AG04450 (cell line): ENCODE results near the gene FLT3. TPM values are rescaled to one million over a fixed set of nuclear protein-coding genes. Genes with fewer than 3 reads are reported as not detected.
"Not testable (repeated sequence)": the region's sequence is repeated elsewhere in the genome, so short reads cannot be mapped to it uniquely, and the experiment has no call there.

ENCODE experiments used
- CTCF ChIA-PET: fragments of 300-600, 350-600 bp; formaldehyde crosslinking; extraction: SDS; loops from one replicate; lab custom pipeline; 2022; ENCODE audit warnings: antibody characterized with exemption, inconsistent platforms; lab: Charles Lee
- POLR2A ChIA-PET: fragments of 350-600 bp; formaldehyde crosslinking; extraction: SDS; loops from one replicate; lab custom pipeline; 2021; ENCODE audit warnings: antibody characterized with exemption, inconsistent platforms; lab: Yijun Ruan, JAX
- DNase-seq: peaks from one replicate; pipeline ENCODE4 v3.0.0-alpha.2; 2011; ENCODE audit warnings: low read depth, low spot score
- H3K27ac ChIP-seq: one replicate; pipeline ENCODE4 v1.5.1; 2012; ENCODE audit warnings: low read depth, low read length, control low read depth
- H3K27me3 ChIP-seq: one replicate; pipeline ENCODE4 v1.6.0; 2012; ENCODE audit warnings: low read length; ENCODE audit not compliant: control insufficient read depth, insufficient read depth
- H3K4me3 ChIP-seq: 2 replicates; pipeline ENCODE4 v1.5.1; 2011; ENCODE audit warnings: mild to moderate bottlenecking, low read depth, low read length, control low read depth
- H3K9me3 ChIP-seq: 2 replicates; pipeline ENCODE4 v1.5.1; 2012; ENCODE audit warnings: low read length; ENCODE audit not compliant: control insufficient read depth, insufficient read depth
- polyA plus RNA-seq: library from polyadenylated mRNA; depleted of rRNA; stranded (reverse); fragments of >200 nt; gene quantifications from 2 replicates; pipeline ENCODE4 v1.2.3, GENCODE V29; 2011
- TF ChIP-seq, protein P1 (sequence below): IDR thresholded peaks from 2 replicates; pipeline ENCODE4 v1.5.1; 2011; ENCODE audit warnings: low read depth, low read length, control low read depth, inconsistent platforms

The FLT3 gene
- polyA plus RNA-seq, 1 experiment = 0.01 TPM

DNA sequence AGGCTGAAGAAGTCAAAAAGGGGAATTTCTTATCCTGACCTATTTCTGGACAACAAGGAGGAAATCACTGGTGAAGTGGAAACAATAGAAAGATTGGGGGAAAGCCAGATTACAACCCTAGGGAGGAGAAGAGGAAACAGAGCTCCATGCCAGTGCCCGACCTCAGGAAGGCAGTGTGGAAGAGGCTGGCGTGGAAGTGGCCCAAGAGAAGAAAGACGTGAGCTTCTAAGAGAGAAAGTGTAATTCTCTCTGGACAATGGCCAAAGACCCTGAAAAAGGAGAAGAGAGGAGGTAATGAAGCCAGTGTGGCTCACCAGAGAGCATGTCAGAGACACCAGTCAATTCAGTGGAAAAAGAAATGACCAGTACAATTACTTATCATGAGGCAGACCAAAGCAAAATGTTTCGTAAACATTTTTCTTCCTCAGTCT is 59.3 kb downstream of the FLT3 start:
- H3K9me3 ChIP-seq = no peaks in the 10 kb centered on the region; the same call in 1 of the 2 replicates
- TF ChIP-seq, protein P1, sequence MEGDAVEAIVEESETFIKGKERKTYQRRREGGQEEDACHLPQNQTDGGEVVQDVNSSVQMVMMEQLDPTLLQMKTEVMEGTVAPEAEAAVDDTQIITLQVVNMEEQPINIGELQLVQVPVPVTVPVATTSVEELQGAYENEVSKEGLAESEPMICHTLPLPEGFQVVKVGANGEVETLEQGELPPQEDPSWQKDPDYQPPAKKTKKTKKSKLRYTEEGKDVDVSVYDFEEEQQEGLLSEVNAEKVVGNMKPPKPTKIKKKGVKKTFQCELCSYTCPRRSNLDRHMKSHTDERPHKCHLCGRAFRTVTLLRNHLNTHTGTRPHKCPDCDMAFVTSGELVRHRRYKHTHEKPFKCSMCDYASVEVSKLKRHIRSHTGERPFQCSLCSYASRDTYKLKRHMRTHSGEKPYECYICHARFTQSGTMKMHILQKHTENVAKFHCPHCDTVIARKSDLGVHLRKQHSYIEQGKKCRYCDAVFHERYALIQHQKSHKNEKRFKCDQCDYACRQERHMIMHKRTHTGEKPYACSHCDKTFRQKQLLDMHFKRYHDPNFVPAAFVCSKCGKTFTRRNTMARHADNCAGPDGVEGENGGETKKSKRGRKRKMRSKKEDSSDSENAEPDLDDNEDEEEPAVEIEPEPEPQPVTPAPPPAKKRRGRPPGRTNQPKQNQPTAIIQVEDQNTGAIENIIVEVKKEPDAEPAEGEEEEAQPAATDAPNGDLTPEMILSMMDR = no peak
- ChIA-PET POLR2A (no interaction called here), CTCF (interaction anchor here (0.8 kb wide), 1 partner anchor 19 kb away, joined by 6 read pairs; no protein-coding TSS in a partner anchor)
- no peaks in the 10 kb centered on the region for H3K27me3 ChIP-seq
- no peak for DNase-seq
- no peak overlapping the region for H3K4me3 ChIP-seq
- H3K27ac ChIP-seq = no peak overlapping the region

DNA sequence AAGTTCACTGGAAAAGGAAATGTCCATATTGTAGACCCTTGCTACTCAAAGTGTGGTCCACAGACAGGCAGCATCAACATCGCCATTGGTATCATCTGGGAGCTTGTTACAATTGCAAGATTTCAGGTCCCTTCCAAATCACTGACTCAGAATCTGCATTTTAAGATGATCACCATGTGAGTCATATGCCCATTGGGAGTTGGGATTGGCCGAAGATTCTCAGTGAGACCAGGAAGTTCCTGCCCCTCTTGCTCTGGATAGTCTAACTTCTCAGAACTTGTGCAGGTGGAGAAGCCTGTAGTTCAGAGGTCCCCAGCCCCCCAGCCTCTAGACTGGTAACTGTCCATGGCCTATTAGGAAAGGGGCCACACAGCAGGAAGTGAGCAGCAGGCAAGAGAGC is 63.0 kb downstream of the FLT3 start:
- no peak for DNase-seq
- H3K27ac ChIP-seq = no peak overlapping the region
- no peaks in the 10 kb centered on the region for H3K27me3 ChIP-seq
- no peak overlapping the region for H3K4me3 ChIP-seq
- ChIA-PET CTCF (no interaction called here), POLR2A (no interaction called here)
- no peaks in the 10 kb centered on the region; the same call in 1 of the 2 replicates for H3K9me3 ChIP-seq
- TF ChIP-seq, protein P1 = no peak

DNA sequence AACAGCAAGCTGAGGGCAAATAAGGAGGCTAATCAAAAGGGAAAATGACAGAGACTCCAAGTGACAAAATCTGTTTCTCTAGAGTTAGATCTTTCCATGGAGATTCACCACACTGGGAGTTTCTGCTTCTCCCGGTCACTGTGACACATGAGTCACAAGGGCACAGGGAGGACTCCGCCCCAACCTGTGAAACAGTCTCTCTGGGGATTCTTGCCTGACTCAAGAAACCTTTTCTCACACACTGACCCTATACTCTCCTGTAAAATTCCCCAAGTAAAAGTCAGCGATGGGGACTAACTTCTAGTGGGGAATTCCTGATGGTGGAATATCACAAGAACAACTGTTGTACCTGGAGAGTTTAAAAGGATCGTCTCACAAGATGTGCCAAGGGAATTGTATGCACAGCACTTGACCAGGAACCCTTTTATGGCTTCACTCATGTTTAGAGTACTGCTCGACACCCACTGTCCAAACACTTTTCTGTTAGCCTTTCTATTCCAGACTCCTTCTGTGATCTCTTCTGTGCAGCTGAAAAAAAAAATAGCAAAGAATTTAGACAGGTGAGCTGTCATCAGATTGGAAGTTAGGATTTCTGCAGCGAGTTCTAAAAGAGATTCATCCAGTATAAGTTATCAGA is 65.1 kb downstream of the FLT3 start:
- peaks cover 3% of the 10 kb centered on the region; the same call in 1 of the 2 replicates for H3K9me3 ChIP-seq
- ChIA-PET CTCF (no interaction called here), POLR2A (no interaction called here)
- no peaks in the 10 kb centered on the region for H3K27me3 ChIP-seq
- TF ChIP-seq, protein P1 = no peak
- no peak overlapping the region for H3K27ac ChIP-seq
- no peak for DNase-seq
- H3K4me3 ChIP-seq = no peak overlapping the region

DNA sequence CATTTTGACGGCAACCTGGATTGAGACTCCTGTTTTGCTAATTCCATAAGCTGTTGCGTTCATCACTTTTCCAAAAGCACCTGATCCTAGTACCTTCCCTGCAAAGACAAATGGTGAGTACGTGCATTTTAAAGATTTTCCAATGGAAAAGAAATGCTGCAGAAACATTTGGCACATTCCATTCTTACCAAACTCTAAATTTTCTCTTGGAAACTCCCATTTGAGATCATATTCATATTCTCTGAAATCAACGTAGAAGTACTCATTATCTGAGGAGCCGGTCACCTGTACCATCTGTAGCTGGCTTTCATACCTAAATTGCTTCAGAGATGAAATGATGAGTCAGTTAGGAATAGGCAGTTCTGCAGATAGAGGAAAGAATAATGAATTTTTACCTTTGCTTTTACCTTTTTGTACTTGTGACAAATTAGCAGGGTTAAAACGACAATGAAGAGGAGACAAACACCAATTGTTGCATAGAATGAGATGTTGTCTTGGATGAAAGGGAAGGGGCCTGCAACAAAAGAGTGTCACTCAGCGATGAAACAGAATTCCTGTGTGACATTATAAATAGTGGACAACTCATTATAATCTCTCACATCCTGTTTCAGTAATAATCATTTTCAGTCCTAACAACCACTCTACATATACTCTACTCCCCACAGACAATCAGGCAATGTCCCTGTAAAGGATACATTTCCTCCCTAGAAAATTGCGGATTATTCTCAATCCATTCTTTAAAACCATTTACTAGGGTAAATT is 66.3 kb downstream of the FLT3 start:
- peaks cover 3% of the 10 kb centered on the region; the same call in 1 of the 2 replicates for H3K9me3 ChIP-seq
- H3K27me3 ChIP-seq = no peaks in the 10 kb centered on the region
- no peak overlapping the region for H3K4me3 ChIP-seq
- DNase-seq = no peak
- ChIA-PET CTCF (no interaction called here), POLR2A (no interaction called here)
- no peak overlapping the region for H3K27ac ChIP-seq
- TF ChIP-seq, protein P1 = no peak

DNA sequence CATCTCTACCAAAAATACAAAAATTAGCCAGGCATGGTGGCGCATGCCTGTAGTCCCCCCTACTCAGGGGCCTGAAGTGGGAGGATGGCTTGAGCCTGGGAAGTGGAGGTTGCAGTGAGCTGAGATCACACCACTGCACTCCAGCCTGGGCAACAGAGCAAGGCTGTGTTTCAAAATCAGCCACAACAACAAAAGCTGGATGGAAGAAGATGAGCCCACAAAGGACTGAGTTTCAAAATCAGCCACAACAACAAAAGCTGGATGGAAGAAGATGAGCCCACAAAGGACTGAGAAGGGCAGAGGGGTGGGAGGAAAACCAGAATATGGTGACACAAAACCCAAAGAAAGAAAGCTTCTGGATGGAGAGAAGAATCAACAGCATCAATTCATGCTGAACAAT is 67.9 kb downstream of the FLT3 start:
- POLR2A ChIA-PET, CTCF ChIA-PET, H3K27ac ChIP-seq, H3K9me3 ChIP-seq, H3K27me3 ChIP-seq, DNase-seq, H3K4me3 ChIP-seq: not testable (repeated sequence)
